Measurements from ENCODE around the gene CSMD2. TPM values are rescaled to one million over a fixed set of nuclear protein-coding genes. Genes with fewer than 3 reads are reported as not detected.

The CSMD2 gene
- total and polyA plus RNA-seq, 2 experiments from 2014 or later, result 5.3 to 16.6 TPM

GRCh38 chr1:33516891-33517567 is 648.0 kb downstream of the CSMD2 start:
- Mint-ChIP-seq H3K4me1 (peaks cover 21% of the 10 kb centered on the region), H3K4me3 (no peak overlapping the region), H3K27me3 (ENCODE audit: insufficient read depth, low read depth, poor library complexity) (peaks cover 11% of the 10 kb centered on the region), H3K9me3 (no peaks in the 10 kb centered on the region; the same call in 1 of the 3 replicates), H3K27ac (peak overlapping the region; percentile 70; the same call in 1 of the 2 replicates), H3K36me3 (ENCODE audit: low read depth) (no peaks in the 10 kb centered on the region)
- no peak overlapping the region for H3K4me3 ChIP-seq
- H3K79me2 ChIP-seq (replicated peaks; ENCODE audit: insufficient read depth), result no peaks in the 10 kb centered on the region
- H3K4me1 ChIP-seq (ENCODE audit: insufficient read depth), result no peaks in the 10 kb centered on the region
- no peak for ATAC-seq
- DNase-seq (ENCODE audit: low spot score), result no peak
- H3F3A ChIP-seq (replicated peaks; ENCODE audit: low read depth), result no peaks in the 10 kb centered on the region
- H4K20me1 ChIP-seq (replicated peaks; ENCODE audit: insufficient read depth), result no peaks in the 10 kb centered on the region
- H3K4me2 ChIP-seq, result no peak overlapping the region
- H3K36me3 ChIP-seq (ENCODE audit: insufficient read depth), result no peaks in the 10 kb centered on the region; the same call in 1 of the 2 replicates
- no peaks in the 10 kb centered on the region for H3K9me2 ChIP-seq (ENCODE audit: insufficient read depth)
- TF ChIP-seq CREB1 (CRISPR knock-in tag; IDR thresholded peaks at IDR 0.05; ENCODE audit: low read depth) (no peak), REST (IDR thresholded peaks at IDR 0.05; ENCODE audit: unreplicated experiment) (no peak), EZH2 (IDR thresholded peaks at IDR 0.05; ENCODE audit: low read depth, unreplicated experiment) (no peak), EZH2phosphoT487 (IDR thresholded peaks at IDR 0.05; ENCODE audit: unreplicated experiment) (no peak), ZNF114 (CRISPR knock-in tag; IDR thresholded peaks at IDR 0.05) (no peak)
- TF ChIP-seq, protein P1, sequence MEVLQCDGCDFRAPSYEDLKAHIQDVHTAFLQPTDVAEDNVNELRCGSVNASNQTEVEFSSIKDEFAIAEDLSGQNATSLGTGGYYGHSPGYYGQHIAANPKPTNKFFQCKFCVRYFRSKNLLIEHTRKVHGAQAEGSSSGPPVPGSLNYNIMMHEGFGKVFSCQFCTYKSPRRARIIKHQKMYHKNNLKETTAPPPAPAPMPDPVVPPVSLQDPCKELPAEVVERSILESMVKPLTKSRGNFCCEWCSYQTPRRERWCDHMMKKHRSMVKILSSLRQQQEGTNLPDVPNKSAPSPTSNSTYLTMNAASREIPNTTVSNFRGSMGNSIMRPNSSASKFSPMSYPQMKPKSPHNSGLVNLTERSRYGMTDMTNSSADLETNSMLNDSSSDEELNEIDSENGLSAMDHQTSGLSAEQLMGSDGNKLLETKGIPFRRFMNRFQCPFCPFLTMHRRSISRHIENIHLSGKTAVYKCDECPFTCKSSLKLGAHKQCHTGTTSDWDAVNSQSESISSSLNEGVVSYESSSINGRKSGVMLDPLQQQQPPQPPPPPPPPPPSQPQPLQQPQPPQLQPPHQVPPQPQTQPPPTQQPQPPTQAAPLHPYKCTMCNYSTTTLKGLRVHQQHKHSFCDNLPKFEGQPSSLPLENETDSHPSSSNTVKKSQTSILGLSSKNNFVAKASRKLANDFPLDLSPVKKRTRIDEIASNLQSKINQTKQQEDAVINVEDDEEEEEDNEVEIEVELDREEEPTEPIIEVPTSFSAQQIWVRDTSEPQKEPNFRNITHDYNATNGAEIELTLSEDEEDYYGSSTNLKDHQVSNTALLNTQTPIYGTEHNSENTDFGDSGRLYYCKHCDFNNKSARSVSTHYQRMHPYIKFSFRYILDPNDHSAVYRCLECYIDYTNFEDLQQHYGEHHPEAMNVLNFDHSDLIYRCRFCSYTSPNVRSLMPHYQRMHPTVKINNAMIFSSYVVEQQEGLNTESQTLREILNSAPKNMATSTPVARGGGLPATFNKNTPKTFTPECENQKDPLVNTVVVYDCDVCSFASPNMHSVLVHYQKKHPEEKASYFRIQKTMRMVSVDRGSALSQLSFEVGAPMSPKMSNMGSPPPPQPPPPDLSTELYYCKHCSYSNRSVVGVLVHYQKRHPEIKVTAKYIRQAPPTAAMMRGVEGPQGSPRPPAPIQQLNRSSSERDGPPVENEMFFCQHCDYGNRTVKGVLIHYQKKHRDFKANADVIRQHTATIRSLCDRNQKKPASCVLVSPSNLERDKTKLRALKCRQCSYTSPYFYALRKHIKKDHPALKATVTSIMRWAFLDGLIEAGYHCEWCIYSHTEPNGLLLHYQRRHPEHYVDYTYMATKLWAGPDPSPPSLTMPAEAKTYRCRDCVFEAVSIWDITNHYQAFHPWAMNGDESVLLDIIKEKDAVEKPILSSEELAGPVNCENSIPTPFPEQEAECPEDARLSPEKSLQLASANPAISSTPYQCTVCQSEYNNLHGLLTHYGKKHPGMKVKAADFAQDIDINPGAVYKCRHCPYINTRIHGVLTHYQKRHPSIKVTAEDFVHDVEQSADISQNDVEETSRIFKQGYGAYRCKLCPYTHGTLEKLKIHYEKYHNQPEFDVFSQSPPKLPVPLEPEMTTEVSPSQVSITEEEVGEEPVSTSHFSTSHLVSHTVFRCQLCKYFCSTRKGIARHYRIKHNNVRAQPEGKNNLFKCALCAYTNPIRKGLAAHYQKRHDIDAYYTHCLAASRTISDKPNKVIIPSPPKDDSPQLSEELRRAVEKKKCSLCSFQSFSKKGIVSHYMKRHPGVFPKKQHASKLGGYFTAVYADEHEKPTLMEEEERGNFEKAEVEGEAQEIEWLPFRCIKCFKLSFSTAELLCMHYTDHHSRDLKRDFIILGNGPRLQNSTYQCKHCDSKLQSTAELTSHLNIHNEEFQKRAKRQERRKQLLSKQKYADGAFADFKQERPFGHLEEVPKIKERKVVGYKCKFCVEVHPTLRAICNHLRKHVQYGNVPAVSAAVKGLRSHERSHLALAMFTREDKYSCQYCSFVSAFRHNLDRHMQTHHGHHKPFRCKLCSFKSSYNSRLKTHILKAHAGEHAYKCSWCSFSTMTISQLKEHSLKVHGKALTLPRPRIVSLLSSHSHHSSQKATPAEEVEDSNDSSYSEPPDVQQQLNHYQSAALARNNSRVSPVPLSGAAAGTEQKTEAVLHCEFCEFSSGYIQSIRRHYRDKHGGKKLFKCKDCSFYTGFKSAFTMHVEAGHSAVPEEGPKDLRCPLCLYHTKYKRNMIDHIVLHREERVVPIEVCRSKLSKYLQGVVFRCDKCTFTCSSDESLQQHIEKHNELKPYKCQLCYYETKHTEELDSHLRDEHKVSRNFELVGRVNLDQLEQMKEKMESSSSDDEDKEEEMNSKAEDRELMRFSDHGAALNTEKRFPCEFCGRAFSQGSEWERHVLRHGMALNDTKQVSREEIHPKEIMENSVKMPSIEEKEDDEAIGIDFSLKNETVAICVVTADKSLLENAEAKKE (CRISPR knock-in tag; IDR thresholded peaks at IDR 0.05), result no peak
- no peaks in the 10 kb centered on the region for H3K27me3 ChIP-seq (ENCODE audit: insufficient read depth)
- no peak overlapping the region for H3K27ac ChIP-seq (ENCODE audit: low read depth)
- H2AFZ ChIP-seq, result no peak overlapping the region
